K562 (cell line): ENCODE results near the gene LRTM1. TPM values are rescaled to one million over a fixed set of nuclear protein-coding genes. Genes with fewer than 3 reads are reported as not detected.

Source experiments
- ATAC-seq: fragments of 200-7000 bp; cut with Tn5 transposase; 3 replicates; pipeline ENCODE4 v1.9.1; 2020; ENCODE audit warnings: moderate library complexity
- BruUV-seq: library from RNA; stranded (reverse); fragments of 400-500 nt; replicated peaks from 2 replicates; lab custom pipeline; 2021; lab: Mats Ljungman, UMichigan
- CTCF ChIA-PET: fragments of 300-600 bp; formaldehyde crosslinking; extraction: SDS; loops from one replicate; lab custom pipeline; 2021; ENCODE audit warnings: low intra/inter-chr PET ratio; lab: Yijun Ruan, JAX
- POLR2A ChIA-PET: fragments of 300-600, 350-650 bp; sonication (Branson Sonifier 250); formaldehyde crosslinking; extraction: SDS; loops from one replicate; lab custom pipeline; 2021; ENCODE audit warnings: antibody characterized with exemption, inconsistent platforms; lab: Yijun Ruan, JAX
- DNase-seq, 4 experiments: peaks; one replicate each; pipeline versions ENCODE4 v3.0.0 to v3.0.0-alpha.2; 2011 to 2018; ENCODE audit warnings: low spot score in 3 of 4, mixed read lengths in 3 of 4; ENCODE audit errors: extremely low read depth in 1 of 4
- FAIRE-seq: peaks from 2 replicates; lab custom pipeline; 2011; peaks lifted over from hg19 to GRCh38; lab: Jason Lieb, UNC
- H2AFZ ChIP-seq: 2 replicates; pipeline ENCODE4 v1.6.0; 2011; ENCODE audit warnings: low read depth, low read length, control low read depth, inconsistent platforms
- H3K27ac ChIP-seq: fragments of 200-600 bp; 3 replicates; pipeline ENCODE4 v1.8.0; 2011; ENCODE audit warnings: low read depth, mild to moderate bottlenecking, control low read depth, inconsistent platforms, low read length, moderate library complexity, mixed read lengths; ENCODE audit errors: extremely low read depth
- H3K27me3 ChIP-seq, 2 experiments: fragments of 300-600 bp in 1 of 2; 2 replicates in 1 of 2; 3 replicates in 1 of 2; pipeline versions ENCODE4 v1.6.0 to v1.8.0; 2011; ENCODE audit warnings: inconsistent platforms in 2 of 2, low read length in 2 of 2, mild to moderate bottlenecking in 1 of 2, mixed read lengths in 1 of 2, moderate library complexity in 1 of 2; ENCODE audit not compliant: control insufficient read depth in 2 of 2, insufficient read depth in 2 of 2
- H3K36me3 ChIP-seq: fragments of 300-600 bp; 3 replicates; pipeline ENCODE4 v1.8.0; 2011; ENCODE audit warnings: mild to moderate bottlenecking, low read length, inconsistent platforms; ENCODE audit not compliant: control insufficient read depth, insufficient read depth
- H3K4me1 ChIP-seq, 2 experiments: fragments of 200-600 bp in 1 of 2; replicated peaks in 1 of 2; 2 replicates in 1 of 2; 3 replicates in 1 of 2; pipeline versions ENCODE4 v1.5.1 to v1.8.0; 2011; ENCODE audit warnings: inconsistent platforms in 2 of 2, low read length in 2 of 2, mild to moderate bottlenecking in 1 of 2, mixed read lengths in 1 of 2, moderate library complexity in 1 of 2; ENCODE audit not compliant: control insufficient read depth in 2 of 2, insufficient read depth in 2 of 2
- H3K4me2 ChIP-seq: 2 replicates; pipeline ENCODE4 v1.6.1; 2011; ENCODE audit warnings: low read length, control low read depth, inconsistent platforms, mixed read lengths; ENCODE audit not compliant: insufficient read depth
- H3K4me3 ChIP-seq: fragments of 200-600 bp; sonication (generic), shearing (Covaris generic); 2 replicates; pipeline ENCODE4 v1.5.1; 2016; ENCODE audit warnings: control low read depth, inconsistent platforms
- H3K79me2 ChIP-seq: fragments of 200-600 bp; 3 replicates; pipeline ENCODE4 v1.8.0; 2011; ENCODE audit warnings: low read length, inconsistent platforms; ENCODE audit not compliant: control insufficient read depth, insufficient read depth
- H3K9ac ChIP-seq, 2 experiments: 2 replicates each; pipeline versions ENCODE4 v1.6.0 to v1.6.1; 2011; ENCODE audit warnings: low read depth in 2 of 2, low read length in 2 of 2, control low read depth in 1 of 2, inconsistent platforms in 1 of 2, mild to moderate bottlenecking in 1 of 2, mixed read lengths in 1 of 2; ENCODE audit not compliant: insufficient read depth in 1 of 2
- H3K9me1 ChIP-seq: one replicate; pipeline ENCODE4 v1.6.0; 2011; ENCODE audit warnings: inconsistent platforms, mild to moderate bottlenecking, low read length, moderate library complexity; ENCODE audit not compliant: control insufficient read depth, insufficient read depth
- H3K9me3 ChIP-seq: replicated peaks from 2 replicates; pipeline ENCODE4 v1.5.1; 2011; ENCODE audit warnings: low read depth, low read length, inconsistent platforms; ENCODE audit not compliant: control insufficient read depth, insufficient read depth
- H4K20me1 ChIP-seq: replicated peaks from 2 replicates; pipeline ENCODE4 v1.6.1; 2011; ENCODE audit warnings: low read length, inconsistent platforms, mixed read lengths; ENCODE audit not compliant: control insufficient read depth, insufficient read depth
- HDAC6 ChIP-seq: IDR thresholded peaks from 2 replicates; pipeline ENCODE4 v1.6.1; 2012; ENCODE audit warnings: low read depth, mild to moderate bottlenecking, control low read depth, inconsistent platforms, low read length, moderate library complexity
- KAT8 ChIP-seq: fragments of 450-650 bp; IDR thresholded peaks from 2 replicates; pipeline ENCODE4 v1.6.1; 2016; ENCODE audit warnings: low read depth, mild to moderate bottlenecking
- RBM17 ChIP-seq: fragments of 200-400 bp; formaldehyde crosslinking; IDR thresholded peaks from 2 replicates; pipeline ENCODE4 v1.6.1; 2017; ENCODE audit warnings: low read depth, mild to moderate bottlenecking, low read length, borderline replicate concordance
- WGBS: fragments of 100-300 bp; shearing (Covaris generic); methylation state at CpG from one replicate; pipeline ENCODE4 v1.1.6; 2016; ENCODE audit warnings: low coverage, mixed read lengths; ENCODE audit not compliant: insufficient coverage; ENCODE audit errors: missing lambda C conversion rate; 5-methylcytosine and 5-hydroxymethylcytosine counted together
- in situ Hi-C: fragments of 300-500 bp; cut with MboI; formaldehyde crosslinking; loops from 4 replicates; pipeline ENCODE4 v1.15.0; 2018; ENCODE audit warnings: inconsistent platforms, mixed read lengths
- intact Hi-C: fragments of 100-400 bp; cut with micrococcal nuclease; formaldehyde crosslinking; loops from 2 replicates; pipeline ENCODE4 v1.14.2; 2022
- polyA plus RNA-seq, 8 experiments: library from polyadenylated mRNA; depleted of rRNA in 4 of 8; stranded (reverse) in 5 of 8; unstranded in 3 of 8; fragments of >200 nt; fragmentation: Nextera tagmentation in 2 of 8; fragmentation: Illumina TruSeq in 1 of 8; extraction: Ambion mirVana in 2 of 8; extraction: Trizol in 1 of 8; gene quantifications; 2 replicates each; pipeline versions ENCODE4 v1.2.1 to v1.2.3, GENCODE V29; 2011 to 2014; ENCODE audit warnings: inconsistent platforms in 1 of 8, missing spikeins in 1 of 8
- total RNA-seq, 7 experiments: library from RNA; depleted of rRNA in 6 of 7; stranded (reverse); fragments of >200 nt in 6 of 7; fragmentation: Illumina TruSeq in 2 of 7; extraction: Trizol in 2 of 7; gene quantifications; 2 replicates each; pipeline versions ENCODE4 v1.2.1 to v1.2.3, GENCODE V29; 2011 to 2021; ENCODE audit warnings: low replicate concordance in 1 of 7
- TF ChIP-seq, protein P1 (sequence below): fragments of 250-450 bp; sonication (Bioruptor Pico); IDR thresholded peaks from 2 replicates; pipeline ENCODE4 v1.4.0; 2020; ENCODE audit warnings: mild to moderate bottlenecking, moderate library complexity
- TF ChIP-seq, protein P2 (sequence below): fragments of 250-450 bp; sonication (Bioruptor Pico); IDR thresholded peaks from 2 replicates; pipeline ENCODE4 v1.6.1; 2021; ENCODE audit warnings: mild to moderate bottlenecking
- TF ChIP-seq, protein P3 (sequence below): fragments of 450-650 bp; formaldehyde crosslinking; IDR thresholded peaks from 2 replicates; pipeline ENCODE4 v1.4.0; 2022; ENCODE audit warnings: mild to moderate bottlenecking, moderate library complexity
- TF ChIP-seq, protein P4 (sequence below), 3 experiments: IDR thresholded peaks in 2 of 3; conservative IDR thresholded peaks in 1 of 3; 2 replicates each; pipeline ENCODE4 v1.5.1; 2011 to 2012; ENCODE audit warnings: low read length in 3 of 3, mild to moderate bottlenecking in 3 of 3, control low read depth in 2 of 3, improper control_type of control experiment in 1 of 3, inconsistent platforms in 1 of 3, low read depth in 1 of 3, mixed read lengths in 1 of 3, moderate library complexity in 1 of 3; ENCODE audit not compliant: insufficient read depth in 2 of 3
- TF ChIP-seq, protein P5 (sequence below), 2 experiments: fragments of 450-650 bp; conservative IDR thresholded peaks; 2 replicates each; pipeline ENCODE4 v1.6.1; 2017; ENCODE audit warnings: mild to moderate bottlenecking in 2 of 2, moderate library complexity in 2 of 2

LRTM1 gene
- total and polyA plus RNA-seq, 9 of the 15 experiments (the other 6 are each of a cell fraction or from before 2014, with no cell fraction given): not detected

DNA sequence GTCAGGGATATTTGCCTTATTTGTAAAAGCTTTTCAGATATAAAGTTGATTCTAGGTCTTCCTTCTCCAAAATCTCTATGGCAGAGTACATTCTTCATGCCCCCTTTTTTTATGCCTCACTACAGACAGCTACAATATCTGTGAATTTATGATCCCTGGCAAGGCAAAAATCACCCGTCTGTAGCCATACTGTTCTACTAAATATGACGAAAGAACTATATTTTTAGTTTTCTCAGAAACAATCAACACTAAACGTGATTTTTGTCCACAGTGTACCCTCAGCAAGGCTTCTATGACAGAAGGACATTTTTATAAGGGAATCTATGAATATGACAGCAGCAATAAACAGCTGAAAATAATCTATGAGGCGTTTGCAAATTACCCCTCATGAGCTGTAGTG, 12.7 kb downstream of the LRTM1 start:
- Histone ChIP-seq H3K4me1 (no peaks in the 10 kb centered on the region; a peak in 1 of 5 replicates), H4K20me1 (no peaks in the 10 kb centered on the region), H3K4me2 (no peak overlapping the region), H3K27ac (no peak overlapping the region), H3K4me3 (no peak overlapping the region)
- WGBS: 2% methylated on average over 4 of the region's 4 CpGs
- DNase-seq (no peak), ATAC-seq (no peak), FAIRE-seq (no peak)
- intact Hi-C loops: no loop called here
- in situ Hi-C loops: no loop called here
- TF ChIP-seq, protein P1, sequence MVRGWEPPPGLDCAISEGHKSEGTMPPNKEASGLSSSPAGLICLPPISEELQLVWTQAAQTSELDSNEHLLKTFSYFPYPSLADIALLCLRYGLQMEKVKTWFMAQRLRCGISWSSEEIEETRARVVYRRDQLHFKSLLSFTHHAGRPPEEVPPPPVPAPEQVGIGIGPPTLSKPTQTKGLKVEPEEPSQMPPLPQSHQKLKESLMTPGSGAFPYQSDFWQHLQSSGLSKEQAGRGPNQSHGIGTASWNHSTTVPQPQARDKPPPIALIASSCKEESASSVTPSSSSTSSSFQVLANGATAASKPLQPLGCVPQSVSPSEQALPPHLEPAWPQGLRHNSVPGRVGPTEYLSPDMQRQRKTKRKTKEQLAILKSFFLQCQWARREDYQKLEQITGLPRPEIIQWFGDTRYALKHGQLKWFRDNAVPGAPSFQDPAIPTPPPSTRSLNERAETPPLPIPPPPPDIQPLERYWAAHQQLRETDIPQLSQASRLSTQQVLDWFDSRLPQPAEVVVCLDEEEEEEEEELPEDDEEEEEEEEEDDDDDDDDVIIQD (CRISPR knock-in tag): no peak
- TF ChIP-seq, all 486 proteins: peak for 0
- Histone ChIP-seq H3K9ac (no peak overlapping the region), H3K9me1 (no peaks in the 10 kb centered on the region), H2AFZ (no peak overlapping the region), H3K79me2 (no peaks in the 10 kb centered on the region), H3K9me3 (no peaks in the 10 kb centered on the region), H3K36me3 (no peaks in the 10 kb centered on the region), H3K27me3 (0 out of 5 replicates have a peak, but pooled peaks cover 0 to 3% of the 10 kb centered on the region in 2 experiments)
- POLR2A ChIA-PET: no interaction called here
- no TSS peak for BruUV-seq
- CTCF ChIA-PET: no interaction called here

DNA sequence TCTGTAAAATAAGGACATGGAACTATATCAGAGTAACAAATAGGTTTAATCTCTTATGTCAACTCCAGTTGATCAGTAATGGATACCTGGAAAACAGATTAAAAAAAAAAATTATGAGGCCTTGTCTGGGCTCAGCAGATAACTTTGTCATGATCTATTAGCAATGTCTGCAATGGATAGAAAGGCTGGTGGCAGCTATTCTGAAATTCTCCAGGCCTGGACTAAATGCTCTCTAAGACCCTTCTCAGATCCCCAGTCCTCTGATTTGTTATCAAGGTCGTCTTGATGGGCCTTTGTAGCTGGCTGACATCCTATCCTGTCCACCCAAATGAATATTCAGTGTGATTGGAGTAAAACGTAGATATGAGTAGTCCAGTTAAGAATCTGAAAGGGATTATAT, 13.7 kb downstream of the LRTM1 start:
- Histone ChIP-seq H3K36me3 (no peaks in the 10 kb centered on the region), H3K27ac (no peak overlapping the region), H3K9me1 (no peaks in the 10 kb centered on the region), H2AFZ (no peak overlapping the region), H4K20me1 (no peaks in the 10 kb centered on the region), H3K4me1 (no peaks in the 10 kb centered on the region), H3K9me3 (no peaks in the 10 kb centered on the region), H3K9ac (no peak overlapping the region), H3K4me2 (no peak overlapping the region), H3K4me3 (no peak overlapping the region), H3K79me2 (no peaks in the 10 kb centered on the region), H3K27me3 (0 out of 5 replicates have a peak, but pooled peaks cover 0 to 3% of the 10 kb centered on the region in 2 experiments)
- POLR2A ChIA-PET: no interaction called here
- WGBS: 0% methylated on average over 2 of the region's 2 CpGs
- CTCF ChIA-PET: no interaction called here
- intact Hi-C loops (no loop called here), in situ Hi-C loops (no loop called here)
- no peak for FAIRE-seq
- no peak for ATAC-seq
- DNase-seq: no peak
- BruUV-seq: no TSS peak
- TF ChIP-seq, protein P2, sequence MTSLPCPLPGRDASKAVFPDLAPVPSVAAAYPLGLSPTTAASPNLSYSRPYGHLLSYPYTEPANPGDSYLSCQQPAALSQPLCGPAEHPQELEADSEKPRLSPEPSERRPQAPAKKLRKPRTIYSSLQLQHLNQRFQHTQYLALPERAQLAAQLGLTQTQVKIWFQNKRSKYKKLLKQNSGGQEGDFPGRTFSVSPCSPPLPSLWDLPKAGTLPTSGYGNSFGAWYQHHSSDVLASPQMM (CRISPR knock-in tag): no peak
- TF ChIP-seq, protein P3, sequence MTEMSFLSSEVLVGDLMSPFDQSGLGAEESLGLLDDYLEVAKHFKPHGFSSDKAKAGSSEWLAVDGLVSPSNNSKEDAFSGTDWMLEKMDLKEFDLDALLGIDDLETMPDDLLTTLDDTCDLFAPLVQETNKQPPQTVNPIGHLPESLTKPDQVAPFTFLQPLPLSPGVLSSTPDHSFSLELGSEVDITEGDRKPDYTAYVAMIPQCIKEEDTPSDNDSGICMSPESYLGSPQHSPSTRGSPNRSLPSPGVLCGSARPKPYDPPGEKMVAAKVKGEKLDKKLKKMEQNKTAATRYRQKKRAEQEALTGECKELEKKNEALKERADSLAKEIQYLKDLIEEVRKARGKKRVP (CRISPR knock-in tag): no peak
- TF ChIP-seq HDAC6 (no peak), RBM17 (no peak), KAT8 (no peak)
- TF ChIP-seq, protein P4, sequence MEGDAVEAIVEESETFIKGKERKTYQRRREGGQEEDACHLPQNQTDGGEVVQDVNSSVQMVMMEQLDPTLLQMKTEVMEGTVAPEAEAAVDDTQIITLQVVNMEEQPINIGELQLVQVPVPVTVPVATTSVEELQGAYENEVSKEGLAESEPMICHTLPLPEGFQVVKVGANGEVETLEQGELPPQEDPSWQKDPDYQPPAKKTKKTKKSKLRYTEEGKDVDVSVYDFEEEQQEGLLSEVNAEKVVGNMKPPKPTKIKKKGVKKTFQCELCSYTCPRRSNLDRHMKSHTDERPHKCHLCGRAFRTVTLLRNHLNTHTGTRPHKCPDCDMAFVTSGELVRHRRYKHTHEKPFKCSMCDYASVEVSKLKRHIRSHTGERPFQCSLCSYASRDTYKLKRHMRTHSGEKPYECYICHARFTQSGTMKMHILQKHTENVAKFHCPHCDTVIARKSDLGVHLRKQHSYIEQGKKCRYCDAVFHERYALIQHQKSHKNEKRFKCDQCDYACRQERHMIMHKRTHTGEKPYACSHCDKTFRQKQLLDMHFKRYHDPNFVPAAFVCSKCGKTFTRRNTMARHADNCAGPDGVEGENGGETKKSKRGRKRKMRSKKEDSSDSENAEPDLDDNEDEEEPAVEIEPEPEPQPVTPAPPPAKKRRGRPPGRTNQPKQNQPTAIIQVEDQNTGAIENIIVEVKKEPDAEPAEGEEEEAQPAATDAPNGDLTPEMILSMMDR (IDR thresholded peaks at IDR 0.05 in 2 of 3, conservative IDR thresholded peaks at IDR 0.05 in 1 of 3; ENCODE audit: insufficient read depth in 2 of 3, low read depth in 1 of 3, low read length in 3 of 3): no peak
- TF ChIP-seq, protein P5, sequence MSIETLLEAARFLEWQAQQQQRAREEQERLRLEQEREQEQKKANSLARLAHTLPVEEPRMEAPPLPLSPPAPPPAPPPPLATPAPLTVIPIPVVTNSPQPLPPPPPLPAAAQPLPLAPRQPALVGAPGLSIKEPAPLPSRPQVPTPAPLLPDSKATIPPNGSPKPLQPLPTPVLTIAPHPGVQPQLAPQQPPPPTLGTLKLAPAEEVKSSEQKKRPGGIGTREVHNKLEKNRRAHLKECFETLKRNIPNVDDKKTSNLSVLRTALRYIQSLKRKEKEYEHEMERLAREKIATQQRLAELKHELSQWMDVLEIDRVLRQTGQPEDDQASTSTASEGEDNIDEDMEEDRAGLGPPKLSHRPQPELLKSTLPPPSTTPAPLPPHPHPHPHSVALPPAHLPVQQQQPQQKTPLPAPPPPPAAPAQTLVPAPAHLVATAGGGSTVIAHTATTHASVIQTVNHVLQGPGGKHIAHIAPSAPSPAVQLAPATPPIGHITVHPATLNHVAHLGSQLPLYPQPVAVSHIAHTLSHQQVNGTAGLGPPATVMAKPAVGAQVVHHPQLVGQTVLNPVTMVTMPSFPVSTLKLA (conservative IDR thresholded peaks at IDR 0.05): no peak
